Vagina (tissue), 2 donors: ENCODE results near the gene SH3D19.

Source experiments
- POLR2A ChIP-seq, 2 donors: fragments of 450-650 bp; IDR thresholded peaks; one replicate each; pipeline ENCODE4 v1.6.1; 2017; ENCODE audit warnings: antibody characterized with exemption in 2 of 2, mild to moderate bottlenecking in 2 of 2, moderate library complexity in 2 of 2
- POLR2AphosphoS5 ChIP-seq, 2 donors: sonication (generic); formaldehyde crosslinking; IDR thresholded peaks; one replicate each; pipeline ENCODE4 v1.9.0; 2017; ENCODE audit warnings: antibody characterized with exemption in 2 of 2, mild to moderate bottlenecking in 2 of 2, low read depth in 1 of 2; ENCODE audit not compliant: insufficient read depth in 1 of 2
- TF ChIP-seq, protein P1 (sequence below), 3 experiments: fragments of 450-650 bp in 2 of 3; fragments of 200-600 bp in 1 of 3; sonication (generic) in 1 of 3; IDR thresholded peaks; one replicate each; pipeline ENCODE4 v1.5.1; 2017 to 2019; ENCODE audit warnings: antibody characterized with exemption in 3 of 3, mild to moderate bottlenecking in 2 of 3, moderate library complexity in 2 of 3

DNA sequence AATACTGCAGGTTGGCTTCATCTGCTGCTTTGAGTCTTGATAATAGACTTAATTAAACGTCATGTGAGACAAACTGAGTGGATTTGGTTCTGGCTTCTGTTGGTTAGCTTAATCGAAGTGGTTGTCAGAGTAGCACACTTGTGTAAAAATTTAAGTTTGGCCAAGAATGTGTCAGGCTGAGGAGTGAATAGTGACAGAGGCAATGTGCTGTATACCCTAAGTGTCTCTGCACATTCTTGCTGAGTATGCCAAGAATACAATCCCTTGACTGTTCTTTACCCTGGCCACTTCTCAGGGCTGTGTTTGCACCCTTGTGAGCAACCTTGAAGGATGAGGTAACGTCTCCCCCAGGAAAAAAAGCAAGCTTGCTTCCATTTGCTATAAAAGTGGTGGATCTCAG is 211.1 kb downstream of the SH3D19 start:
- TF ChIP-seq, protein P1, sequence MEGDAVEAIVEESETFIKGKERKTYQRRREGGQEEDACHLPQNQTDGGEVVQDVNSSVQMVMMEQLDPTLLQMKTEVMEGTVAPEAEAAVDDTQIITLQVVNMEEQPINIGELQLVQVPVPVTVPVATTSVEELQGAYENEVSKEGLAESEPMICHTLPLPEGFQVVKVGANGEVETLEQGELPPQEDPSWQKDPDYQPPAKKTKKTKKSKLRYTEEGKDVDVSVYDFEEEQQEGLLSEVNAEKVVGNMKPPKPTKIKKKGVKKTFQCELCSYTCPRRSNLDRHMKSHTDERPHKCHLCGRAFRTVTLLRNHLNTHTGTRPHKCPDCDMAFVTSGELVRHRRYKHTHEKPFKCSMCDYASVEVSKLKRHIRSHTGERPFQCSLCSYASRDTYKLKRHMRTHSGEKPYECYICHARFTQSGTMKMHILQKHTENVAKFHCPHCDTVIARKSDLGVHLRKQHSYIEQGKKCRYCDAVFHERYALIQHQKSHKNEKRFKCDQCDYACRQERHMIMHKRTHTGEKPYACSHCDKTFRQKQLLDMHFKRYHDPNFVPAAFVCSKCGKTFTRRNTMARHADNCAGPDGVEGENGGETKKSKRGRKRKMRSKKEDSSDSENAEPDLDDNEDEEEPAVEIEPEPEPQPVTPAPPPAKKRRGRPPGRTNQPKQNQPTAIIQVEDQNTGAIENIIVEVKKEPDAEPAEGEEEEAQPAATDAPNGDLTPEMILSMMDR (IDR thresholded peaks at IDR 0.05) = no peak
- TF ChIP-seq POLR2A (IDR thresholded peaks at IDR 0.05) (no peak), POLR2AphosphoS5 (IDR thresholded peaks at IDR 0.05; ENCODE audit: insufficient read depth in 1 of 2, low read depth in 1 of 2) (no peak)
